Neural cell (in vitro differentiated cells): ENCODE results near the gene MARCHF9.

Source experiments
- EP300 ChIP-seq: fragments of 450-650 bp; conservative IDR thresholded peaks from 2 replicates; pipeline ENCODE4 v1.6.1; 2014; ENCODE audit warnings: antibody characterized with exemption, mild to moderate bottlenecking, moderate library complexity; ENCODE audit not compliant: poor library complexity, severe bottlenecking
- EZH2 ChIP-seq: fragments of 200-600, 300-800 bp; shearing (Covaris generic), sonication (generic); IDR thresholded peaks from 2 replicates; pipeline ENCODE4 v1.6.1; 2014; ENCODE audit warnings: antibody characterized with exemption, low read length, borderline replicate concordance, mild to moderate bottlenecking; ENCODE audit not compliant: insufficient read depth, poor library complexity, severe bottlenecking
- POLR2AphosphoS5 ChIP-seq: IDR thresholded peaks from 2 replicates; pipeline ENCODE4 v1.6.1; 2012
- SMC3 ChIP-seq: fragments of 450-650 bp; conservative IDR thresholded peaks from 2 replicates; pipeline ENCODE4 v1.6.1; 2014; ENCODE audit warnings: antibody characterized with exemption, mild to moderate bottlenecking, moderate library complexity; ENCODE audit not compliant: poor library complexity
- TAF1 ChIP-seq: IDR thresholded peaks from 2 replicates; pipeline ENCODE4 v1.6.1; 2012; ENCODE audit warnings: low read depth
- TF ChIP-seq, protein P1 (sequence below): fragments of 450-650 bp; IDR thresholded peaks from 2 replicates; pipeline ENCODE4 v1.5.1; 2014; ENCODE audit warnings: antibody characterized with exemption, mild to moderate bottlenecking, moderate library complexity; ENCODE audit not compliant: poor library complexity, severe bottlenecking

DNA sequence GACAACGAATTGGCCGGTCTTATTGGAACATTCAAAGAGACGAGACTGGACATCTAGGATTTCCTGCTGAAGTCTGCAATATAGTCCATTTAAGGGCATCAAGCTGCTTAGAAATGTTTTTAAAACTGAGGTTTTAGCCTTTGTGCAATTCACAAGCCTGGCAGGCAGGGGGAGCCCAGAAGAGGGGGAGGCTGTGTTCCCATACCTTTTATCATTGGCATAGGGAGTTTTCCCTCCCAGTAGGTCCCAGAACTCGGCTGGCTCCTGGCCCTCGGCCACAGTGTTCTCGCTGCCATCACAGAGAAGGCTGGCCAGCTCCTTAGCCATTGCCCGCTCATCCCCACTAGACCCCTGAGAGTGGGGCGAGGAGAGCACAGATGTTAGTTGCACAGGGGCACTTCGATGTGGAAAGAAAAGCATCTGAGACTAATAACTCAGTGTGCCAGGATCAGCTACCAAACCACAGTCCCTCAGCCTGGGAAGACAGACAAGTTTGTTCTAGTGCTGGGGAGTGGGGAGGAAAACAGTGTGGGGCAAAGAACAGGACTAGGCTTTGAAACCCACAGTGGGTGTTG, 48.5 kb downstream of the MARCHF9 start:
- TF ChIP-seq, protein P1, sequence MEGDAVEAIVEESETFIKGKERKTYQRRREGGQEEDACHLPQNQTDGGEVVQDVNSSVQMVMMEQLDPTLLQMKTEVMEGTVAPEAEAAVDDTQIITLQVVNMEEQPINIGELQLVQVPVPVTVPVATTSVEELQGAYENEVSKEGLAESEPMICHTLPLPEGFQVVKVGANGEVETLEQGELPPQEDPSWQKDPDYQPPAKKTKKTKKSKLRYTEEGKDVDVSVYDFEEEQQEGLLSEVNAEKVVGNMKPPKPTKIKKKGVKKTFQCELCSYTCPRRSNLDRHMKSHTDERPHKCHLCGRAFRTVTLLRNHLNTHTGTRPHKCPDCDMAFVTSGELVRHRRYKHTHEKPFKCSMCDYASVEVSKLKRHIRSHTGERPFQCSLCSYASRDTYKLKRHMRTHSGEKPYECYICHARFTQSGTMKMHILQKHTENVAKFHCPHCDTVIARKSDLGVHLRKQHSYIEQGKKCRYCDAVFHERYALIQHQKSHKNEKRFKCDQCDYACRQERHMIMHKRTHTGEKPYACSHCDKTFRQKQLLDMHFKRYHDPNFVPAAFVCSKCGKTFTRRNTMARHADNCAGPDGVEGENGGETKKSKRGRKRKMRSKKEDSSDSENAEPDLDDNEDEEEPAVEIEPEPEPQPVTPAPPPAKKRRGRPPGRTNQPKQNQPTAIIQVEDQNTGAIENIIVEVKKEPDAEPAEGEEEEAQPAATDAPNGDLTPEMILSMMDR: peak; percentile 66
- TF ChIP-seq EP300 (no peak), POLR2AphosphoS5 (no peak), EZH2 (no peak), SMC3 (peak; percentile 77), TAF1 (no peak)
